GM18520 (cell line): ENCODE data around the gene APOL6.
"Not testable (repeated sequence)": the region's sequence is repeated elsewhere in the genome, so short reads cannot be mapped to it uniquely, and the experiment has no call there.

Experiments
- ATAC-seq: cut with Tn5 transposase; IDR thresholded peaks from one replicate; pipeline ENCODE4 v1.9.1; 2021; ENCODE audit not compliant: unreplicated experiment

Gene APOL6

GRCh38 chr22:35617137-35617755 lies 31.0 kb upstream of the APOL6 start, which contains the start of gene MB:
MB (minus strand) TSS chr22:35617329; CDS start chr22:35617257, 72 bp downstream.
- no peak for ATAC-seq

- no peak for ATAC-seq
Measured at GRCh38 chr22:35618427-35619223, 29.6 kb upstream of the APOL6 start.

- no peak for ATAC-seq
Measured at GRCh38 chr22:35619336-35620094, 28.7 kb upstream of the APOL6 start.

GRCh38 chr22:35620624-35621251 lies 27.5 kb upstream of the APOL6 start:
- no peak for ATAC-seq

GRCh38 chr22:35621451-35621850 lies 26.8 kb upstream of the APOL6 start:
- no peak for ATAC-seq

- no peak for ATAC-seq
Measured at GRCh38 chr22:35622191-35622913, 25.9 kb upstream of the APOL6 start.

GRCh38 chr22:35623885-35624284 lies 24.4 kb upstream of the APOL6 start:
- not testable (repeated sequence) for ATAC-seq

GRCh38 chr22:35624547-35624946 lies 23.7 kb upstream of the APOL6 start:
- ATAC-seq: no peak

GRCh38 chr22:35625763-35626432 lies 22.3 kb upstream of the APOL6 start:
- ATAC-seq: no peak

- ATAC-seq: no peak
Measured at GRCh38 chr22:35627267-35628041, 20.8 kb upstream of the APOL6 start.

GRCh38 chr22:35628732-35629131 lies 19.5 kb upstream of the APOL6 start:
- no peak for ATAC-seq

- no peak for ATAC-seq
Measured at GRCh38 chr22:35629406-35630216, 18.6 kb upstream of the APOL6 start.

GRCh38 chr22:35630387-35630793 lies 17.9 kb upstream of the APOL6 start:
- ATAC-seq: no peak

- no peak for ATAC-seq
Measured at GRCh38 chr22:35630891-35631290, 17.4 kb upstream of the APOL6 start.

- ATAC-seq: no peak
Measured at GRCh38 chr22:35631597-35631996, 16.6 kb upstream of the APOL6 start.

- ATAC-seq: no peak
Measured at GRCh38 chr22:35632935-35633334, 15.3 kb upstream of the APOL6 start.

- ATAC-seq: no peak
Measured at GRCh38 chr22:35633520-35633919, 14.7 kb upstream of the APOL6 start.

GRCh38 chr22:35634015-35634414 lies 14.2 kb upstream of the APOL6 start:
- no peak for ATAC-seq
